GM12892 (cell line): ENCODE results near the gene HDAC8.

ENCODE experiments used
- POLR2A ChIP-seq: IDR thresholded peaks from 2 replicates; pipeline ENCODE4 v1.6.1; 2011; ENCODE audit warnings: low read depth, low read length, control low read depth
- POLR2AphosphoS5 ChIP-seq: IDR thresholded peaks from 2 replicates; pipeline ENCODE4 v1.6.1; 2011; ENCODE audit warnings: low read depth, low read length, control low read depth
- TAF1 ChIP-seq: IDR thresholded peaks from 2 replicates; pipeline ENCODE4 v1.6.1; 2011; ENCODE audit warnings: low read depth, mild to moderate bottlenecking, control low read depth, low read length, borderline replicate concordance

- TF ChIP-seq TAF1 (no peak), POLR2A (no peak), POLR2AphosphoS5 (no peak)
Measured at GRCh38 chrX:72477376-72477775, 95.3 kb downstream of the HDAC8 start.
